Uterus (tissue), 4 donors: ENCODE measurements around the gene FRK. TPM values are rescaled to one million over a fixed set of nuclear protein-coding genes. Genes with fewer than 3 reads are reported as not detected.
"Not testable (repeated sequence)": the region's sequence is repeated elsewhere in the genome, so short reads cannot be mapped to it uniquely, and the experiment has no call there.

Experiments used
- DNase-seq, 2 donors: peaks; one replicate each; pipeline ENCODE4 v3.0.0-alpha.2; 2019 to 2020
- H3K27ac ChIP-seq, 2 donors: fragments of 200-600 bp; sonication (generic); 1 replicate in 1 of 2; 2 replicates in 1 of 2; pipeline ENCODE4 v1.5.1; 2016 to 2018
- H3K27me3 ChIP-seq, 2 donors: fragments of 200-600 bp; sonication (generic); one replicate each; pipeline ENCODE4 v1.5.1; 2018 to 2019; ENCODE audit warnings: control low read depth in 1 of 2
- H3K36me3 ChIP-seq, 2 donors: fragments of 200-600 bp; sonication (generic); one replicate each; pipeline ENCODE4 v1.5.1; 2019; ENCODE audit warnings: control low read depth in 1 of 2
- H3K4me1 ChIP-seq, 2 donors: fragments of 200-600 bp; sonication (generic); one replicate each; pipeline ENCODE4 v1.5.1; 2018 to 2019; ENCODE audit warnings: control low read depth in 1 of 2
- H3K4me3 ChIP-seq, 2 donors: fragments of 200-600 bp; sonication (generic); 1 replicate in 1 of 2; 2 replicates in 1 of 2; pipeline ENCODE4 v1.5.1; 2018 to 2019; ENCODE audit warnings: mild to moderate bottlenecking in 1 of 2
- H3K9me3 ChIP-seq, 2 donors: fragments of 200-600 bp; sonication (generic); one replicate each; pipeline ENCODE4 v1.5.1; 2019; ENCODE audit warnings: control low read depth in 1 of 2
- POLR2A ChIP-seq, 2 donors: fragments of 450-650 bp; IDR thresholded peaks; one replicate each; pipeline ENCODE4 v1.6.1; 2016; ENCODE audit warnings: antibody characterized with exemption in 2 of 2, mild to moderate bottlenecking in 1 of 2, moderate library complexity in 1 of 2
- intact Hi-C: fragments of 100-400 bp; cut with DNase I; formaldehyde crosslinking; loops from one replicate; pipeline ENCODE4 v1.15.1; 2023; ENCODE audit warnings: low total_unique reads
- total RNA-seq, 4 donors: library from RNA; depleted of rRNA in 3 of 4; stranded (reverse); fragments of >200 nt in 3 of 4; gene quantifications; one replicate each; pipeline versions ENCODE4 v1.1.0 to v1.2.4, GENCODE V29; 2014 to 2023
- TF ChIP-seq, protein P1 (sequence below), 4 experiments: fragments of 200-600 bp in 2 of 4; fragments of 450-650 bp in 2 of 4; sonication (generic) in 2 of 4; IDR thresholded peaks; one replicate each; pipeline ENCODE4 v1.5.1; 2016 to 2019; ENCODE audit warnings: antibody characterized with exemption in 4 of 4, mild to moderate bottlenecking in 2 of 4, moderate library complexity in 1 of 4
- donor health status: DM: yes; HTN: yes; CAD: no.

Gene FRK
- total RNA-seq, 4 donors from 2014 or later, result 1.8 to 8.2 (median 2.3) TPM

DNA sequence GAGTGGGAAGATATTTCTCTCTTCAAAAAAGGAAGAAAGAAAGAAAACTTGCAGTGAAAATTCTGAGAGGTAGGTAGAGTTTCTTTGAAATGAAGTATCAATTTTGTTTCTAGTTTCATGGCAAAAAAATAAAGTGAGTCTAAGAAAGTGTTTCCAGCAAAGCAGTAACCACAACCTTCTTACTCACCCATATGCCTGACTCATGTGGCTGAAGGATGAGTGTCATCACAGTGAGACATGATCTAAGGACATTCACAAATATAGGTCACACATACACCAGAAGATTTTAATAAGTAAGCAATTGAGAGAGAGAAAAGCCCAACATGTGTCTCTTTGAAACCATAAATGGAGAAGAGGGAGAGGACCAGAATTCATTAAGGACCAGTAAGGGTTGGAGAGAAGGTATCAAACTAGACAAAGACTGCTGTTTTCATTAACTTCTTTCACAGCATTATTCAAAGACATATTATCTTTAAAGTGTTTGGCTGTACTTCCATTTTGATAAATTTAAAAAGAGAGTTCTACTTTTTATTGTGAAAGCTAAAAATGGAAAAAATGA, 169.5 kb downstream of the FRK start:
- Histone ChIP-seq H3K27ac (no peak overlapping the region), H3K4me3 (no peak overlapping the region), H3K4me1 (no peaks in the 10 kb centered on the region), H3K27me3 (no peaks in the 10 kb centered on the region), H3K9me3 (no peaks in the 10 kb centered on the region), H3K36me3 (no peaks in the 10 kb centered on the region)
- intact Hi-C loops, result no loop called here
- TF ChIP-seq POLR2A (IDR thresholded peaks at IDR 0.05), result no peak
- TF ChIP-seq, protein P1, sequence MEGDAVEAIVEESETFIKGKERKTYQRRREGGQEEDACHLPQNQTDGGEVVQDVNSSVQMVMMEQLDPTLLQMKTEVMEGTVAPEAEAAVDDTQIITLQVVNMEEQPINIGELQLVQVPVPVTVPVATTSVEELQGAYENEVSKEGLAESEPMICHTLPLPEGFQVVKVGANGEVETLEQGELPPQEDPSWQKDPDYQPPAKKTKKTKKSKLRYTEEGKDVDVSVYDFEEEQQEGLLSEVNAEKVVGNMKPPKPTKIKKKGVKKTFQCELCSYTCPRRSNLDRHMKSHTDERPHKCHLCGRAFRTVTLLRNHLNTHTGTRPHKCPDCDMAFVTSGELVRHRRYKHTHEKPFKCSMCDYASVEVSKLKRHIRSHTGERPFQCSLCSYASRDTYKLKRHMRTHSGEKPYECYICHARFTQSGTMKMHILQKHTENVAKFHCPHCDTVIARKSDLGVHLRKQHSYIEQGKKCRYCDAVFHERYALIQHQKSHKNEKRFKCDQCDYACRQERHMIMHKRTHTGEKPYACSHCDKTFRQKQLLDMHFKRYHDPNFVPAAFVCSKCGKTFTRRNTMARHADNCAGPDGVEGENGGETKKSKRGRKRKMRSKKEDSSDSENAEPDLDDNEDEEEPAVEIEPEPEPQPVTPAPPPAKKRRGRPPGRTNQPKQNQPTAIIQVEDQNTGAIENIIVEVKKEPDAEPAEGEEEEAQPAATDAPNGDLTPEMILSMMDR (IDR thresholded peaks at IDR 0.05), result no peak
- DNase-seq, result no peak

DNA sequence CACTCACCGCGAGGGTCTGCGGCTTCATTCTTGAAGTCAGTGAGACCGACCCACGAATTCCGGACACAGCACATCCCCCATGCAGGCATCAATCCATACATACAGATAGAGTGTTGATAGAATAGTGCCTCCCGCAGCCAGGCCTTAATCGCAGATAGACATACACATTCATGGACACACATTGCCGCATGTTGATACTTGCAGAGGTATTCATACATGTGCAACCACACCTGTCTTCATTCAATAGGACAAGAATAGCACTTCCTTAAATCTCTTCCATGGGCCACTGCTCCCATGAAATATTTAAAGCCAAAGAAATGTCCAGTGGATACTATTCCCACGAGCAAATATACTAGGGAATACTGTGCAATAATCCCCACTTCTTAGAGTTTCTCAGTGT, 170.5 kb downstream of the FRK start:
- intact Hi-C loops, result no loop called here
- Histone ChIP-seq H3K4me1 (no peaks in the 10 kb centered on the region), H3K9me3 (no peaks in the 10 kb centered on the region), H3K36me3 (no peaks in the 10 kb centered on the region), H3K4me3 (no peak overlapping the region), H3K27me3 (no peaks in the 10 kb centered on the region), H3K27ac (no peak overlapping the region)
- TF ChIP-seq, protein P1 (IDR thresholded peaks at IDR 0.05), result no peak
- no peak for TF ChIP-seq POLR2A (IDR thresholded peaks at IDR 0.05)
- DNase-seq, result no peak

- H3K27ac ChIP-seq, H3K9me3 ChIP-seq, H3K4me1 ChIP-seq, DNase-seq, H3K27me3 ChIP-seq, H3K36me3 ChIP-seq, intact Hi-C loops, H3K4me3 ChIP-seq: not testable (repeated sequence)
Measured at GRCh38 chr6:115888687-115889470, 171.8 kb downstream of the FRK start.

GRCh38 chr6:115887891-115888290, 172.8 kb downstream of the FRK start:
- no peak for DNase-seq
- intact Hi-C loops, result no loop called here
- no peaks in the 10 kb centered on the region for H3K9me3 ChIP-seq
- H3K36me3 ChIP-seq, result no peaks in the 10 kb centered on the region
- TF ChIP-seq, protein P1 (IDR thresholded peaks at IDR 0.05), result no peak
- no peak for TF ChIP-seq POLR2A (IDR thresholded peaks at IDR 0.05)
- no peaks in the 10 kb centered on the region for H3K4me1 ChIP-seq
- no peaks in the 10 kb centered on the region for H3K27me3 ChIP-seq
- H3K4me3 ChIP-seq, result no peak overlapping the region
- H3K27ac ChIP-seq, result no peak overlapping the region

DNA sequence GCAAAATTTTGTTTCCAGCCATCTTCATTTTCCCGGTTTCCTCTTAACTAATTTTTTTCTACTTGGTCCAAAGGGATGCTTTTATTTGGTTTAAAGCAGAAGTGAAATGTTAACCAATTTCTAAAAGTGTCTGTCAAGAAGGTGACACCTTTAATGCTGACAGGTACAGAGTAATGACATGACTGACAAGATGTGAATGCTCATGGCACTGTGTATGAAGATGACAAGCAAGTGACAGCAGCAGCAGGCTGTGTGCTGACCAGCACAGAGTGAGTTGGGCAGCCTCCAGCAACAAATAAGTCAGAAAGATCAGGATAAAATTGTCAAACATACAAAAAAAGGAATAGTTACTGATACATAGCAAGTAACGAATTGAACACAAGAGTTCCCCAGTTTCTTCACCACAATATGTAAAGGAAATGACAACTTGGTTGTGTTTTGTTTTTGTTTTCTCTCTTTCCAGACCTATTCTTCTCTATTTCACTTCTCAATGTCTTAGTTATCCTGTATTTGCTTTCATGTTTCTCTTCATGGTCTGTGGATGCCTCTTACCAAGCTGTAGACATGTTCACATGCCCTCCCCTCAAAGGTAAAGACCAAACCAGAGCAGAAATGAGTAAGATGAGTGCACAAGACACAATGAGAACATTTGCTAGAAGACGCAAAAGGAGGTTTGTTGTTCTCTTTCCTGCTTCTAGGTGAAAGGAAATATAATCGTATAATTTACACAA, 174.9 kb downstream of the FRK start:
- no peaks in the 10 kb centered on the region for H3K4me1 ChIP-seq
- no peaks in the 10 kb centered on the region for H3K27me3 ChIP-seq
- intact Hi-C loops, result no loop called here
- no peaks in the 10 kb centered on the region for H3K9me3 ChIP-seq
- no peaks in the 10 kb centered on the region for H3K36me3 ChIP-seq
- H3K27ac ChIP-seq, result no peak overlapping the region
- DNase-seq, result no peak
- TF ChIP-seq, protein P1 (IDR thresholded peaks at IDR 0.05), result no peak
- no peak for TF ChIP-seq POLR2A (IDR thresholded peaks at IDR 0.05)
- no peak overlapping the region for H3K4me3 ChIP-seq
